Heart left ventricle (tissue), 16 donors: Measurements from ENCODE around the gene MEF2A. TPM values are rescaled to one million over a fixed set of nuclear protein-coding genes. Genes with fewer than 3 reads are reported as not detected.

ENCODE experiments used
- ATAC-seq, 4 donors: fragments of 200-7000 bp; cut with Tn5 transposase; one replicate each; pipeline ENCODE4 v1.9.1; 2020 to 2022; ENCODE audit warnings: moderate library complexity in 4 of 4, mild to moderate bottlenecking in 3 of 4, moderate number of reproducible peaks in 1 of 4
- DNase-seq, 5 donors: peaks; one replicate each; pipeline ENCODE4 v3.0.0-alpha.2; 2020
- H3K27ac ChIP-seq, 12 donors: fragments of 200-600 bp; sonication (generic) in 4 of 12; one replicate each; pipeline versions ENCODE4 v1.5.0 to v1.8.0; 2016 to 2022; ENCODE audit warnings: mild to moderate bottlenecking in 2 of 12
- H3K27me3 ChIP-seq, 9 donors: fragments of 200-600 bp; sonication (generic) in 2 of 9; one replicate each; pipeline versions ENCODE4 v1.5.1 to v1.8.0; 2016 to 2022; ENCODE audit warnings: mild to moderate bottlenecking in 3 of 9
- H3K36me3 ChIP-seq, 9 donors: fragments of 200-600 bp; sonication (generic) in 2 of 9; one replicate each; pipeline versions ENCODE4 v1.5.0 to v1.8.0; 2018 to 2022; ENCODE audit warnings: mild to moderate bottlenecking in 2 of 9
- H3K4me1 ChIP-seq, 12 donors: fragments of 200-600 bp; sonication (generic) in 4 of 12; one replicate each; pipeline versions ENCODE4 v1.5.0 to v1.8.0; 2016 to 2022; ENCODE audit warnings: mild to moderate bottlenecking in 3 of 12
- H3K4me3 ChIP-seq, 12 donors: fragments of 200-600 bp; sonication (generic) in 4 of 12; one replicate each; pipeline versions ENCODE4 v1.5.0 to v1.8.0; 2017 to 2022; ENCODE audit warnings: mild to moderate bottlenecking in 9 of 12, moderate library complexity in 4 of 12
- H3K9me3 ChIP-seq, 12 donors: fragments of 200-600 bp; sonication (generic) in 4 of 12; one replicate each; pipeline versions ENCODE4 v1.5.0 to v1.8.0; 2016 to 2022; ENCODE audit warnings: mild to moderate bottlenecking in 1 of 12
- CTCF ChIP-seq, 12 donors: fragments of 200-600 bp; sonication (generic) in 4 of 12; IDR thresholded peaks; one replicate each; pipeline versions ENCODE4 v1.5.0 to v1.8.0; 2018 to 2022; ENCODE audit warnings: antibody characterized with exemption in 12 of 12, mild to moderate bottlenecking in 5 of 12
- POLR2A ChIP-seq, 2 donors: fragments of 450-650 bp; IDR thresholded peaks; one replicate each; pipeline ENCODE4 v1.6.1; 2017; ENCODE audit warnings: antibody characterized with exemption in 2 of 2, mild to moderate bottlenecking in 2 of 2, moderate library complexity in 2 of 2
- WGBS, 4 donors: extraction: QIAGEN DNeasy Blood & Tissue Kit in 2 of 4; methylation state at CpG; one replicate each; pipeline versions ENCODE4 v1.1.5 to v1.1.7; 2013 to 2018; 5-methylcytosine and 5-hydroxymethylcytosine counted together
- intact Hi-C, 10 donors: fragments of 100-400 bp; cut with DNase I; formaldehyde crosslinking; loops; one replicate each; pipeline versions ENCODE4 v1.11.1 to v1.14.2; 2022
- polyA plus RNA-seq, 2 donors: library from polyadenylated mRNA; stranded (reverse); fragments of 200-250 nt; gene quantifications; one replicate each; pipeline ENCODE4 v1.2.3, GENCODE V29; 2013
- total RNA-seq, 9 donors: library from RNA; depleted of rRNA in 2 of 9; stranded (reverse); fragments of >200 nt in 2 of 9; fragmentation: NEBNext Ultra II Directional in 3 of 9; extraction: Animal tissue kit (Norgen Biotek cat#: 25700) in 3 of 9; gene quantifications; one replicate each; pipeline versions ENCODE4 v1.1.0 to v1.2.4, GENCODE V29; 2016 to 2023
- donor health status: ischemic (EF 13 %, LVEDD 7.1; RV severe dilation, severe dysfunction).
- donor health status: healthy with polysubstance abuse.
- donor health status: DM: no; HTN: yes; CAD: no.
- donor health status: DM: no; HTN: no; CAD: no.
- donor health status: ischemic (EF 25% LVEDD 6.9; RV normal size, moderate dysfunction).
- donor health status: ischemic (EF 25% LVEDD 5.7; RV mildly dilated, moderate dysfunction).
- donor health status: healthy.
- donor health status: DM: yes; HTN: yes; CAD: no.
- donor health status: ischemic (EF 35%, LVEDD 5.7; RV mildly dilated, moderate dysfunction).
- donor health status: nonischemic (EF 11% LVEDD 7.7; RV severe dilation, severe dysfunction).
- donor health status: DM: yes; HTN: yes; CAD: no.
- donor health status: PGD.
- donor health status: ischemic (EF 29% LVEDD 5.4; RV normal size, mild dysfunction).
- donor health status: nonischemic (EF 23%, LVEDD 6.1; RV moderate dilation, normal function).

The MEF2A gene
- total and polyA plus RNA-seq, 11 donors: 53.4 to 192 (median 153) TPM

- ATAC-seq: peak; percentile 76 to 89 (median 82)
Measured at GRCh38 chr15:99669250-99669649, 103.5 kb downstream of the MEF2A start.

GRCh38 chr15:99671926-99672635, 106.3 kb downstream of the MEF2A start:
- peak overlapping the region in 1 of 12 donors; percentile 11 for H3K27ac ChIP-seq
- WGBS, 4 donors: 87 to 93% (median 91%) methylated on average over 2 of the region's 2 CpGs
- no peak for ATAC-seq

More at GRCh38 chr15:99669250-99669649, 103.5 kb downstream of the MEF2A start:
- Histone ChIP-seq H3K9me3 (no peaks in the 10 kb centered on the region), H3K36me3 (peaks cover 0 to 48% (median 27%) of the 10 kb centered on the region in 9 donors), H3K4me1 (peaks cover 0 to 42% (median 10%) of the 10 kb centered on the region in 12 donors), H3K27ac (peak overlapping the region; percentile 3 to 79 (median 53)), H3K4me3 (no peak overlapping the region), H3K27me3 (no peaks in the 10 kb centered on the region)
- 57 to 77% (median 67%) methylated on average over 1 of the region's 1 CpG for WGBS, 4 donors
- intact Hi-C loops: loop anchor here in 1 of 10 donors (5.0 kb wide), 1 partner anchor 37 kb away; no protein-coding TSS in a partner anchor
- TF ChIP-seq CTCF (IDR thresholded peaks at IDR 0.05) (no peak), POLR2A (IDR thresholded peaks at IDR 0.05) (no peak)
- DNase-seq: no peak

GRCh38 chr15:99673111-99673510, 107.3 kb downstream of the MEF2A start:
- no peak for ATAC-seq
- Histone ChIP-seq H3K9me3 (no peaks in the 10 kb centered on the region), H3K4me3 (no peak overlapping the region), H3K27ac (no peak overlapping the region), H3K27me3 (no peaks in the 10 kb centered on the region), H3K36me3 (peaks cover 0 to 74% (median 59%) of the 10 kb centered on the region in 9 donors), H3K4me1 (peaks cover 0 to 44% (median 10%) of the 10 kb centered on the region in 12 donors)
- 93 to 100% (median 97%) methylated on average over 1 of the region's 1 CpG for WGBS, 4 donors
- intact Hi-C loops: loop anchor here in 1 of 10 donors (10.0 kb wide), 1 partner anchor 218 kb away; no protein-coding TSS in a partner anchor
- no peak for DNase-seq
- TF ChIP-seq CTCF (IDR thresholded peaks at IDR 0.05): no peak
- no peak for TF ChIP-seq POLR2A (IDR thresholded peaks at IDR 0.05)

More at GRCh38 chr15:99671926-99672635, 106.3 kb downstream of the MEF2A start:
- Histone ChIP-seq H3K9me3 (no peaks in the 10 kb centered on the region), H3K4me1 (peaks cover 0 to 38% (median 6%) of the 10 kb centered on the region in 12 donors), H3K27me3 (no peaks in the 10 kb centered on the region), H3K4me3 (no peak overlapping the region), H3K36me3 (peaks cover 0 to 69% (median 54%) of the 10 kb centered on the region in 9 donors)
- intact Hi-C loops: loop anchor here in 1 of 10 donors (10.0 kb wide), 1 partner anchor 217 kb away; no protein-coding TSS in a partner anchor
- TF ChIP-seq POLR2A (IDR thresholded peaks at IDR 0.05) (no peak), CTCF (IDR thresholded peaks at IDR 0.05) (no peak)
- DNase-seq: no peak

GRCh38 chr15:99674279-99674678, 108.5 kb downstream of the MEF2A start:
- Histone ChIP-seq H3K27me3 (no peaks in the 10 kb centered on the region), H3K4me1 (peaks cover 0 to 36% (median 8%) of the 10 kb centered on the region in 12 donors), H3K4me3 (no peak overlapping the region), H3K36me3 (peaks cover 0 to 86% (median 70%) of the 10 kb centered on the region in 9 donors), H3K27ac (peak overlapping the region in 1 of 12 donors; percentile 28), H3K9me3 (no peaks in the 10 kb centered on the region)
- intact Hi-C loops: loop anchor here in 1 of 10 donors (10.0 kb wide), 1 partner anchor 219 kb away; no protein-coding TSS in a partner anchor
- DNase-seq: no peak
- no peak for TF ChIP-seq CTCF (IDR thresholded peaks at IDR 0.05)
- TF ChIP-seq POLR2A (IDR thresholded peaks at IDR 0.05): no peak
- peak in 3 of 4 donors; percentile 41 to 55 (median 54) for ATAC-seq
- WGBS, 4 donors: 49 to 72% (median 63%) methylated on average over 2 of the region's 2 CpGs
